Stimulated activated CD8-positive, alpha-beta memory T cell treated with anti-CD3 and anti-CD28 coated beads, Interleukin-2, amount 100 ng/mL, for 48 hours (primary cell): Measurements from ENCODE around the gene MB.
A peak's percentile ranks its signal among the peaks of the same experiment; 100 is the strongest.
"Not testable (repeated sequence)": the region's sequence is repeated elsewhere in the genome, so short reads cannot be mapped to it uniquely, and the experiment has no call there.

Source experiments
- DNase-seq, 2 donors: peaks; one replicate each; pipeline ENCODE4 v3.0.0-alpha.2; 2020; ENCODE audit warnings: low read depth in 2 of 2

The MB gene

GRCh38 chr22:35637254-35637653 is 20.1 kb upstream of the MB start:
- no peak for DNase-seq

- DNase-seq = no peak
These were observed 17.9 kb upstream of the MB start for GRCh38 chr22:35634943-35635540.

GRCh38 chr22:35634015-35634414 is 16.9 kb upstream of the MB start:
- DNase-seq = no peak

GRCh38 chr22:35633520-35633919 is 16.4 kb upstream of the MB start:
- no peak for DNase-seq

GRCh38 chr22:35632935-35633334 is 15.8 kb upstream of the MB start:
- no peak for DNase-seq

- peak in 1 of 2 donors; percentile 28 for DNase-seq
These were observed 14.5 kb upstream of the MB start for GRCh38 chr22:35631597-35631996.

- DNase-seq = no peak
These were observed 13.8 kb upstream of the MB start for GRCh38 chr22:35630891-35631290.

- no peak for DNase-seq
These were observed 13.3 kb upstream of the MB start for GRCh38 chr22:35630387-35630793.

- peak; percentile 48 to 59 for DNase-seq
These were observed 12.5 kb upstream of the MB start for GRCh38 chr22:35629406-35630216.

GRCh38 chr22:35628732-35629131 is 11.6 kb upstream of the MB start:
- DNase-seq = no peak

- DNase-seq = peak; percentile 48 to 54
These were observed 10.3 kb upstream of the MB start for GRCh38 chr22:35627267-35628041.

- DNase-seq = no peak
These were observed 8.8 kb upstream of the MB start for GRCh38 chr22:35625763-35626432.

- no peak for DNase-seq
These were observed 7.4 kb upstream of the MB start for GRCh38 chr22:35624547-35624946.

GRCh38 chr22:35623885-35624284 is 6.8 kb upstream of the MB start:
- not testable (repeated sequence) for DNase-seq

GRCh38 chr22:35622191-35622913 is 5.2 kb upstream of the MB start:
- no peak for DNase-seq

GRCh38 chr22:35621451-35621850 is 4.3 kb upstream of the MB start:
- no peak for DNase-seq

- DNase-seq = no peak
These were observed 3.6 kb upstream of the MB start for GRCh38 chr22:35620624-35621251.

GRCh38 chr22:35619336-35620094 is 2.4 kb upstream of the MB start:
- DNase-seq = no peak

GRCh38 chr22:35618427-35619223 is 1.5 kb upstream of the MB start:
- no peak for DNase-seq
